ENCODE results near the gene LILRA6. TPM values are rescaled to one million over a fixed set of nuclear protein-coding genes. Genes with fewer than 3 reads are reported as not detected.
A peak's percentile ranks its signal among the peaks of the same experiment; 100 is the strongest.
"Not testable (repeated sequence)": the region's sequence is repeated elsewhere in the genome, so short reads cannot be mapped to it uniquely, and the experiment has no call there.

Gene LILRA6
- under 1 TPM in 1 of 2 experiments, not detected in 1; 0.18 TPM for total RNA-seq

- CTCF ChIA-PET; H3K27ac Mint-ChIP-seq; H3K9me3 Mint-ChIP-seq (ENCODE audit: insufficient read depth); POLR2A ChIA-PET; H3K27me3 Mint-ChIP-seq (ENCODE audit: low read depth); H3K4me3 Mint-ChIP-seq; DNase-seq; H3K36me3 Mint-ChIP-seq (ENCODE audit: low read depth): not testable (repeated sequence)
- peak; percentile 61 for ATAC-seq
- peaks cover 15% of the 10 kb centered on the region for H3K4me1 Mint-ChIP-seq (ENCODE audit: low read depth)
These were observed at the start of gene LILRA6 for GRCh38 chr19:54242646-54243045. Gene LILRA6 (minus strand): TSS chr19:54242790.

- Mint-ChIP-seq H3K27me3 (ENCODE audit: low read depth) (peaks cover 22% of the 10 kb centered on the region), H3K4me1 (ENCODE audit: low read depth) (peaks cover 12% of the 10 kb centered on the region)
- DNase-seq; CTCF ChIA-PET; H3K36me3 Mint-ChIP-seq (ENCODE audit: low read depth); POLR2A ChIA-PET; H3K27ac Mint-ChIP-seq; H3K4me3 Mint-ChIP-seq; H3K9me3 Mint-ChIP-seq (ENCODE audit: insufficient read depth); ATAC-seq: not testable (repeated sequence)
These were observed 46.6 kb upstream of the LILRA6 start for GRCh38 chr19:54289160-54289559.

- H3K4me3 Mint-ChIP-seq, result no peak overlapping the region
- DNase-seq (no peak), ATAC-seq (no peak)
- peaks cover 16% of the 10 kb centered on the region for H3K27me3 Mint-ChIP-seq (ENCODE audit: low read depth)
- H3K36me3 Mint-ChIP-seq (ENCODE audit: low read depth), result no peaks in the 10 kb centered on the region
- CTCF ChIA-PET, result interaction anchor here (1.4 kb wide), 1 partner anchor 22 kb away, joined by 3 read pairs; no protein-coding TSS in a partner anchor
- POLR2A ChIA-PET, result no interaction called here
- peaks cover 21% of the 10 kb centered on the region for H3K4me1 Mint-ChIP-seq (ENCODE audit: low read depth)
- no peaks in the 10 kb centered on the region for H3K9me3 Mint-ChIP-seq (ENCODE audit: insufficient read depth)
- no peak overlapping the region for H3K27ac Mint-ChIP-seq
These were observed 44.9 kb upstream of the LILRA6 start for GRCh38 chr19:54287456-54287855.

GRCh38 chr19:54286283-54286682, 43.7 kb upstream of the LILRA6 start:
- not testable (repeated sequence) for H3K27ac Mint-ChIP-seq

GRCh38 chr19:54285427-54286056, 43.0 kb upstream of the LILRA6 start:
- H3K4me3 Mint-ChIP-seq; POLR2A ChIA-PET; CTCF ChIA-PET; H3K36me3 Mint-ChIP-seq (ENCODE audit: low read depth); H3K27ac Mint-ChIP-seq; DNase-seq; H3K9me3 Mint-ChIP-seq (ENCODE audit: insufficient read depth): not testable (repeated sequence)
- H3K4me1 Mint-ChIP-seq (ENCODE audit: low read depth), result peaks cover 23% of the 10 kb centered on the region
- H3K27me3 Mint-ChIP-seq (ENCODE audit: low read depth), result peaks cover 27% of the 10 kb centered on the region
- peak; percentile 44 for ATAC-seq

More at GRCh38 chr19:54286283-54286682, 43.7 kb upstream of the LILRA6 start:
- H3K9me3 Mint-ChIP-seq (ENCODE audit: insufficient read depth); DNase-seq; CTCF ChIA-PET; POLR2A ChIA-PET; H3K36me3 Mint-ChIP-seq (ENCODE audit: low read depth); ATAC-seq; H3K4me3 Mint-ChIP-seq: not testable (repeated sequence)
- Mint-ChIP-seq H3K4me1 (ENCODE audit: low read depth) (peaks cover 23% of the 10 kb centered on the region), H3K27me3 (ENCODE audit: low read depth) (peaks cover 23% of the 10 kb centered on the region)

- peaks cover 23% of the 10 kb centered on the region for H3K4me1 Mint-ChIP-seq (ENCODE audit: low read depth)
- no peak for ATAC-seq
- peaks cover 29% of the 10 kb centered on the region for H3K27me3 Mint-ChIP-seq (ENCODE audit: low read depth)
These were observed 40.3 kb upstream of the LILRA6 start for GRCh38 chr19:54282686-54283470.

GRCh38 chr19:54281729-54282075, 39.1 kb upstream of the LILRA6 start:
- DNase-seq; H3K4me3 Mint-ChIP-seq; H3K9me3 Mint-ChIP-seq (ENCODE audit: insufficient read depth); POLR2A ChIA-PET; CTCF ChIA-PET; H3K36me3 Mint-ChIP-seq (ENCODE audit: low read depth); ATAC-seq; H3K27ac Mint-ChIP-seq: not testable (repeated sequence)
- Mint-ChIP-seq H3K27me3 (ENCODE audit: low read depth) (peaks cover 23% of the 10 kb centered on the region), H3K4me1 (ENCODE audit: low read depth) (peaks cover 23% of the 10 kb centered on the region)

More at GRCh38 chr19:54282686-54283470, 40.3 kb upstream of the LILRA6 start:
- POLR2A ChIA-PET, result no interaction called here
- Mint-ChIP-seq H3K9me3 (ENCODE audit: insufficient read depth) (no peaks in the 10 kb centered on the region), H3K4me3 (no peak overlapping the region), H3K27ac (no peak overlapping the region), H3K36me3 (ENCODE audit: low read depth) (no peaks in the 10 kb centered on the region)
- no peak for DNase-seq
- CTCF ChIA-PET, result interaction anchor here (0.8 kb wide), 1 partner anchor 17 kb away, joined by 3 read pairs; no protein-coding TSS in a partner anchor

GRCh38 chr19:54281007-54281728, 38.6 kb upstream of the LILRA6 start, which contains the start of gene LILRB2:
Gene LILRB2 (minus strand): TSS chr19:54281110. CDS start chr19:54280496, 614 bp downstream.
- Mint-ChIP-seq H3K36me3 (ENCODE audit: low read depth) (no peaks in the 10 kb centered on the region), H3K4me1 (ENCODE audit: low read depth) (peaks cover 23% of the 10 kb centered on the region), H3K9me3 (ENCODE audit: insufficient read depth) (no peaks in the 10 kb centered on the region), H3K27ac (no peak within 1 kb of the TSS), H3K4me3 (no peak within 1 kb of the TSS), H3K27me3 (ENCODE audit: low read depth) (peaks cover 23% of the 10 kb centered on the region)
- ChIA-PET CTCF (no interaction called here), POLR2A (no interaction called here)
- no peak for ATAC-seq
- DNase-seq, result no peak

GRCh38 chr19:54280441-54280840, 37.9 kb upstream of the LILRA6 start:
- H3K36me3 Mint-ChIP-seq (ENCODE audit: low read depth); ATAC-seq; POLR2A ChIA-PET; H3K4me3 Mint-ChIP-seq; H3K9me3 Mint-ChIP-seq (ENCODE audit: insufficient read depth); H3K27ac Mint-ChIP-seq; CTCF ChIA-PET; DNase-seq: not testable (repeated sequence)
- peaks cover 16% of the 10 kb centered on the region for H3K4me1 Mint-ChIP-seq (ENCODE audit: low read depth)
- peaks cover 23% of the 10 kb centered on the region for H3K27me3 Mint-ChIP-seq (ENCODE audit: low read depth)

GRCh38 chr19:54280025-54280424, 37.4 kb upstream of the LILRA6 start:
- ATAC-seq, H3K27ac Mint-ChIP-seq: not testable (repeated sequence)

GRCh38 chr19:54279406-54279962, 36.9 kb upstream of the LILRA6 start:
- ChIA-PET POLR2A (no interaction called here), CTCF (no interaction called here)
- ATAC-seq (no peak), DNase-seq (no peak)
- H3K4me1 Mint-ChIP-seq (ENCODE audit: low read depth), result peaks cover 11% of the 10 kb centered on the region
- H3K4me3 Mint-ChIP-seq, result no peak overlapping the region
- peaks cover 20% of the 10 kb centered on the region for H3K27me3 Mint-ChIP-seq (ENCODE audit: low read depth)
- H3K9me3 Mint-ChIP-seq (ENCODE audit: insufficient read depth), result no peaks in the 10 kb centered on the region
- no peaks in the 10 kb centered on the region for H3K36me3 Mint-ChIP-seq (ENCODE audit: low read depth)
- no peak overlapping the region for H3K27ac Mint-ChIP-seq

More at GRCh38 chr19:54280025-54280424, 37.4 kb upstream of the LILRA6 start:
- POLR2A ChIA-PET; DNase-seq; CTCF ChIA-PET; H3K4me3 Mint-ChIP-seq; H3K36me3 Mint-ChIP-seq (ENCODE audit: low read depth); H3K9me3 Mint-ChIP-seq (ENCODE audit: insufficient read depth): not testable (repeated sequence)
- Mint-ChIP-seq H3K4me1 (ENCODE audit: low read depth) (peaks cover 16% of the 10 kb centered on the region), H3K27me3 (ENCODE audit: low read depth) (peaks cover 23% of the 10 kb centered on the region)

All from activated CD8-positive, alpha-beta T cell treated with anti-CD3 and anti-CD28 coated beads, Interleukin-2, amount 10 ng/mL, durations not matched to agents 7 days and 5 days (primary cell).